Measurements from ENCODE around the gene ABCG4. TPM values are rescaled to one million over a fixed set of nuclear protein-coding genes. Genes with fewer than 3 reads are reported as not detected.

ABCG4 gene
- total and polyA plus RNA-seq, 2 donors (not counting 1 experiment from before 2014, with no cell fraction given): not detected

DNA sequence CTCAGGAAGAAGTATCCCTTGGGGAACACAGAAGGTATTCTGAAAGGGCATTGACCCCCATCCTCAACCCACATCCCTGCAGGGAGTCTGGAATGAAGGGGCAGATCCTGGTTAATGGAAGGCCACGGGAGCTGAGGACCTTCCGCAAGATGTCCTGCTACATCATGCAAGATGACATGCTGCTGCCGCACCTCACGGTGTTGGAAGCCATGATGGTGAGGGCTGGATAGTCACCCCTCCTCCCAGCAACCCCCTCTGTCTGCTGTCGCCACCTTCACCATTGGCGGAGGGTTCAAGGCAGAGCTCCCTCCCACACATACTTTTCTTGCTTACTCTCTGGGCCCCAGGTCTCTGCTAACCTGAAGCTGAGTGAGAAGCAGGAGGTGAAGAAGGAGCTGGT lies 5.3 kb downstream of the ABCG4 start:
- Histone ChIP-seq H3K36me3 (replicated peaks in 1 of 2; ENCODE audit: control extremely low read depth in 1 of 2, control insufficient read depth in 1 of 2, extremely low read depth in 1 of 2, insufficient read depth in 2 of 2, low read length in 1 of 2) (no peaks in the 10 kb centered on the region), H3K9ac (ENCODE audit: low read length) (no peak overlapping the region), H3K4me2 (replicated peaks; ENCODE audit: low read depth, low read length, poor library complexity, severe bottlenecking) (no peak overlapping the region), H3K4me3 (ENCODE audit: control extremely low read depth in 1 of 5, extremely low read depth in 1 of 5, insufficient read depth in 1 of 5, low read depth in 2 of 5, low read length in 4 of 5) (no peak overlapping the region), H3K4me1 (ENCODE audit: control insufficient read depth in 2 of 2, insufficient read depth in 2 of 2, low read length in 2 of 2) (peaks cover 7 to 11% of the 10 kb centered on the region in 2 donors), H3K79me2 (ENCODE audit: control insufficient read depth, insufficient read depth, low read length) (no peaks in the 10 kb centered on the region), H2AFZ (ENCODE audit: insufficient read depth, low read depth, low read length, poor library complexity, severe bottlenecking) (no peak overlapping the region), H3K9me3 (ENCODE audit: control extremely low read depth in 1 of 3, control insufficient read depth in 2 of 3, insufficient read depth in 1 of 3, low read length in 2 of 3) (peaks cover 0 to 4% (median 0%) of the 10 kb centered on the region in 3 donors), H4K20me1 (ENCODE audit: control insufficient read depth, insufficient read depth, low read length, poor library complexity, severe bottlenecking) (no peaks in the 10 kb centered on the region), H3K27ac (ENCODE audit: low read length in 2 of 2) (no peak overlapping the region), H3K27me3 (replicated peaks in 1 of 4; ENCODE audit: control extremely low read depth in 1 of 4, control insufficient read depth in 3 of 4, insufficient read depth in 4 of 4, low read length in 3 of 4) (peaks cover 0 to 40% (median 11%) of the 10 kb centered on the region in 4 experiments)
- peaks cover 12% of the 10 kb centered on the region for H3K4me1 Mint-ChIP-seq
- ATAC-seq (ENCODE audit: low read depth) (no peak), DNase-seq (no peak)
- 100% methylated on average over 2 of the region's 6 CpGs for whole genome bisulfite sequencing (ENCODE audit: insufficient coverage)
- intact Hi-C loops (cut with micrococcal nuclease): no loop called here
- POLR2A ChIA-PET: interaction anchor here (0.7 kb wide), 1 partner anchor 130 kb away, joined by 3 read pairs; no protein-coding TSS in a partner anchor
- TF ChIP-seq EZH2 (IDR thresholded peaks at IDR 0.05; ENCODE audit: borderline replicate concordance, insufficient read depth, low read depth, low read length, poor library complexity, severe bottlenecking): no peak
- TF ChIP-seq, protein P1, sequence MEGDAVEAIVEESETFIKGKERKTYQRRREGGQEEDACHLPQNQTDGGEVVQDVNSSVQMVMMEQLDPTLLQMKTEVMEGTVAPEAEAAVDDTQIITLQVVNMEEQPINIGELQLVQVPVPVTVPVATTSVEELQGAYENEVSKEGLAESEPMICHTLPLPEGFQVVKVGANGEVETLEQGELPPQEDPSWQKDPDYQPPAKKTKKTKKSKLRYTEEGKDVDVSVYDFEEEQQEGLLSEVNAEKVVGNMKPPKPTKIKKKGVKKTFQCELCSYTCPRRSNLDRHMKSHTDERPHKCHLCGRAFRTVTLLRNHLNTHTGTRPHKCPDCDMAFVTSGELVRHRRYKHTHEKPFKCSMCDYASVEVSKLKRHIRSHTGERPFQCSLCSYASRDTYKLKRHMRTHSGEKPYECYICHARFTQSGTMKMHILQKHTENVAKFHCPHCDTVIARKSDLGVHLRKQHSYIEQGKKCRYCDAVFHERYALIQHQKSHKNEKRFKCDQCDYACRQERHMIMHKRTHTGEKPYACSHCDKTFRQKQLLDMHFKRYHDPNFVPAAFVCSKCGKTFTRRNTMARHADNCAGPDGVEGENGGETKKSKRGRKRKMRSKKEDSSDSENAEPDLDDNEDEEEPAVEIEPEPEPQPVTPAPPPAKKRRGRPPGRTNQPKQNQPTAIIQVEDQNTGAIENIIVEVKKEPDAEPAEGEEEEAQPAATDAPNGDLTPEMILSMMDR (IDR thresholded peaks at IDR 0.05): no peak
- CTCF ChIA-PET: interaction anchor here (0.7 kb wide), 1 partner anchor 15 kb away, joined by 3 read pairs; the partner anchor contains the start of gene NLRX1
- no peaks in the 10 kb centered on the region for H3K9me3 Mint-ChIP-seq (ENCODE audit: insufficient read depth)
- H3K4me3 Mint-ChIP-seq: no peak overlapping the region
- H3K27me3 Mint-ChIP-seq: peaks cover 45% of the 10 kb centered on the region
- H3K27ac Mint-ChIP-seq: no peak overlapping the region

DNA sequence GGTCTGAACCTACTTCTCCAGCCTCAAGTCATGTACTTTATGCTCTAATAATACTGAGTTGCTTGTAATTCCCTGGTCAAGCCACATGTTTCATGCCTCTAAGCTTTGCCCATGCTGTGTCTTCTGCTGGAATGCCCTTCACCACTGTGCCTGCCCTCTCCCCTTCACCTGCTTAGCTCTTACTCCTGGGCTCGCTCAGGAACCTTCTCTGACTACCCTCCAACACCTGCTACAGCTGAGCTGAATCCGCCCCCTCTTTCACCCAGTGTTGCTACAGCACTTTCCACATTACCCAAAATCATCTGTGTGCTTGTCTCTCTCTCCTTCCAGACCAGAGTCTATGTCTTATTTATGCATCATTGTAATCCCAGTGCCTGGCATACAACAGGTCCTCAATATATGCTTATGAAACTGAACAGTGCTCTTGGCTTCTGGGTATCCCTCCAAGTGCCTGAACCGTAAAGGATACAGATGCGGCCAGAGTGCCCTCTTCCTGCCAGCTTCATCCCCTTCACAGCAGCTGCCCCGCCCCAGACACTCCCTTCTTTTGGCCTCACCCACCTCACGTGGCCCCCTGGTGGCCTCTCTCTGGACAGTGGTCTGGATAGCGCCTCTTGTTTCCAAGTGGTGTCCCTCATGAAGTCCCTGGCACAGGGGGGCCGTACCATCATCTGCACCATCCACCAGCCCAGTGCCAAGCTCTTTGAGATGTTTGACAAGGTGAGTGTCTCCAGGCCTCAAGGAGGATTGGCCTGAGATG lies 7.1 kb downstream of the ABCG4 start:
- Histone ChIP-seq H4K20me1 (ENCODE audit: control insufficient read depth, insufficient read depth, low read length, poor library complexity, severe bottlenecking) (no peaks in the 10 kb centered on the region), H2AFZ (ENCODE audit: insufficient read depth, low read depth, low read length, poor library complexity, severe bottlenecking) (no peak overlapping the region), H3K79me2 (ENCODE audit: control insufficient read depth, insufficient read depth, low read length) (no peaks in the 10 kb centered on the region), H3K9me3 (ENCODE audit: control extremely low read depth in 1 of 3, control insufficient read depth in 2 of 3, insufficient read depth in 1 of 3, low read length in 2 of 3) (no peaks in the 10 kb centered on the region), H3K4me2 (replicated peaks; ENCODE audit: low read depth, low read length, poor library complexity, severe bottlenecking) (no peak overlapping the region), H3K27ac (ENCODE audit: low read length in 2 of 2) (no peak overlapping the region), H3K4me1 (ENCODE audit: control insufficient read depth in 2 of 2, insufficient read depth in 2 of 2, low read length in 2 of 2) (no peaks in the 10 kb centered on the region), H3K27me3 (replicated peaks in 1 of 4; ENCODE audit: control extremely low read depth in 1 of 4, control insufficient read depth in 3 of 4, insufficient read depth in 4 of 4, low read length in 3 of 4) (peaks cover 0 to 23% (median 2%) of the 10 kb centered on the region in 4 experiments), H3K4me3 (ENCODE audit: control extremely low read depth in 1 of 5, extremely low read depth in 1 of 5, insufficient read depth in 1 of 5, low read depth in 2 of 5, low read length in 4 of 5) (no peak overlapping the region), H3K9ac (ENCODE audit: low read length) (no peak overlapping the region), H3K36me3 (replicated peaks in 1 of 2; ENCODE audit: control extremely low read depth in 1 of 2, control insufficient read depth in 1 of 2, extremely low read depth in 1 of 2, insufficient read depth in 2 of 2, low read length in 1 of 2) (no peaks in the 10 kb centered on the region)
- CTCF ChIA-PET: interaction anchor here (0.9 to 1.3 kb wide), 2 partner anchors 13 to 16 kb away, joined by 3 read pairs; no protein-coding TSS in a partner anchor
- Mint-ChIP-seq H3K27me3 (peaks cover 41% of the 10 kb centered on the region), H3K27ac (no peak overlapping the region), H3K4me1 (peaks cover 3% of the 10 kb centered on the region), H3K4me3 (no peak overlapping the region), H3K9me3 (ENCODE audit: insufficient read depth) (no peaks in the 10 kb centered on the region)
- TF ChIP-seq, protein P1 (IDR thresholded peaks at IDR 0.05): no peak
- TF ChIP-seq EZH2 (IDR thresholded peaks at IDR 0.05; ENCODE audit: borderline replicate concordance, insufficient read depth, low read depth, low read length, poor library complexity, severe bottlenecking): no peak
- intact Hi-C loops (cut with micrococcal nuclease): no loop called here
- no peak for DNase-seq
- WGBS (ENCODE audit: insufficient coverage): 57% methylated on average over 6 of the region's 8 CpGs
- no peak for ATAC-seq (ENCODE audit: low read depth)
- POLR2A ChIA-PET: no interaction called here
